ENCODE data around the gene ASMT. TPM values are rescaled to one million over a fixed set of nuclear protein-coding genes. Genes with fewer than 3 reads are reported as not detected.

ASMT gene
- polyA plus RNA-seq, 3 donors, result 0.69 TPM; not detected in 2

GRCh38 chrX:1589356-1590130 lies 25.3 kb upstream of the ASMT start:
- Mint-ChIP-seq H3K9me3 (peaks cover 0 to 4% (median 0%) of the 10 kb centered on the region in 7 donors), H3K27me3 (ENCODE audit: low read depth in 3 of 3) (no peaks in the 10 kb centered on the region), H3K4me3 (no peak overlapping the region), H3K27ac (peak overlapping the region in 3 of 7 donors; percentile 51 to 76 (median 56)), H3K4me1 (peaks cover 20% of the 10 kb centered on the region), H3K36me3 (peaks cover 11 to 13% of the 10 kb centered on the region in 2 donors)
- no peak overlapping the region for H3K27ac ChIP-seq (ENCODE audit: low read depth in 1 of 2, low read length in 2 of 2)
- peaks cover 32% of the 10 kb centered on the region for H3K79me2 ChIP-seq (ENCODE audit: insufficient read depth, low read length)
- H3K9me3 ChIP-seq (replicated peaks in 1 of 2; ENCODE audit: control insufficient read depth in 1 of 2, insufficient read depth in 1 of 2, low read length in 2 of 2), result no peaks in the 10 kb centered on the region
- TF ChIP-seq CTCF (IDR thresholded peaks at IDR 0.05), result no peak
- WGBS (ENCODE audit: insufficient coverage), result 100% methylated on average over 2 of the region's 12 CpGs
- no peak overlapping the region for H3K4me3 ChIP-seq (replicated peaks in 1 of 3; ENCODE audit: low read depth in 2 of 3, low read length in 3 of 3)
- peaks cover 21 to 27% of the 10 kb centered on the region in 2 donors for H3K4me1 ChIP-seq (ENCODE audit: control insufficient read depth in 1 of 2, insufficient read depth in 2 of 2, low read length in 2 of 2)
- peaks cover 27% of the 10 kb centered on the region for H4K20me1 ChIP-seq (ENCODE audit: insufficient read depth, low read length)
- peaks cover 11 to 14% of the 10 kb centered on the region in 2 donors for H3K36me3 ChIP-seq (replicated peaks in 1 of 2; ENCODE audit: control insufficient read depth in 1 of 2, insufficient read depth in 2 of 2, low read length in 2 of 2)
- no peak overlapping the region for H2AFZ ChIP-seq (ENCODE audit: insufficient read depth, low read depth, low read length, poor library complexity, severe bottlenecking)
- no peak overlapping the region for H3K9ac ChIP-seq (ENCODE audit: insufficient read depth, low read length, poor library complexity, severe bottlenecking)
- no peaks in the 10 kb centered on the region for H3K27me3 ChIP-seq (ENCODE audit: control insufficient read depth in 2 of 2, insufficient read depth in 2 of 2, low read length in 2 of 2)
- H3K4me2 ChIP-seq (replicated peaks; ENCODE audit: extremely low read depth, low read length, poor library complexity, severe bottlenecking), result no peak overlapping the region
- intact Hi-C loops (cut with micrococcal nuclease), result loop anchor here (2.0 to 10.0 kb wide), 3 partner anchors 68 to 195 kb away; partner anchors contain the start of gene SLC25A6 (in 1 of the 2)
- no peak for DNase-seq

GRCh38 chrX:1591102-1591862 lies 23.6 kb upstream of the ASMT start, which contains the start of gene AKAP17A:
Gene AKAP17A, plus strand, starts transcription at chrX:1591604. Its CDS starts 1,859 bp downstream, at chrX:1593463.
- intact Hi-C loops (cut with micrococcal nuclease), result loop anchor here (2.0 to 10.0 kb wide), 3 partner anchors 66 to 196 kb away; partner anchors contain the start of gene SLC25A6 (in 1 of the 2)
- TF ChIP-seq CTCF (IDR thresholded peaks at IDR 0.05), result no peak

More at GRCh38 chrX:1591102-1591862, 23.6 kb upstream of the ASMT start, which contains the start of gene AKAP17A:
- WGBS (ENCODE audit: insufficient coverage), result under 1% methylated on average over 61 of the region's 66 CpGs
- peaks cover 44% of the 10 kb centered on the region for H4K20me1 ChIP-seq (ENCODE audit: insufficient read depth, low read length)
- DNase-seq, result peak; percentile 88 to 94 (median 93)
- peak within 1 kb of the TSS; percentile 72 to 89 for H3K27ac ChIP-seq (ENCODE audit: low read depth in 1 of 2, low read length in 2 of 2)
- H3K36me3 Mint-ChIP-seq, result peaks cover 26 to 30% of the 10 kb centered on the region in 2 donors
- peak within 1 kb of the TSS; percentile 92 to 98 (median 94) for H3K27ac Mint-ChIP-seq
- H3K9ac ChIP-seq (ENCODE audit: insufficient read depth, low read length, poor library complexity, severe bottlenecking), result peak within 1 kb of the TSS; percentile 91
- no peaks in the 10 kb centered on the region for H3K9me3 ChIP-seq (replicated peaks in 1 of 2; ENCODE audit: control insufficient read depth in 1 of 2, insufficient read depth in 1 of 2, low read length in 2 of 2)
- H3K4me3 Mint-ChIP-seq, result peak within 1 kb of the TSS; percentile 95 to 97
- H3K9me3 Mint-ChIP-seq, result peaks cover 0 to 2% (median 0%) of the 10 kb centered on the region in 7 donors
- H3K4me3 ChIP-seq (replicated peaks in 1 of 3; ENCODE audit: low read depth in 2 of 3, low read length in 3 of 3), result peak within 1 kb of the TSS; percentile 71 to 97 (median 94)
- H3K4me1 ChIP-seq (ENCODE audit: control insufficient read depth in 1 of 2, insufficient read depth in 2 of 2, low read length in 2 of 2), result peaks cover 21 to 27% of the 10 kb centered on the region in 2 donors
- H3K4me1 Mint-ChIP-seq, result peaks cover 23% of the 10 kb centered on the region
- peaks cover 28 to 31% of the 10 kb centered on the region in 2 donors for H3K36me3 ChIP-seq (replicated peaks in 1 of 2; ENCODE audit: control insufficient read depth in 1 of 2, insufficient read depth in 2 of 2, low read length in 2 of 2)
- H3K27me3 Mint-ChIP-seq (ENCODE audit: low read depth in 3 of 3), result no peaks in the 10 kb centered on the region
- H2AFZ ChIP-seq (ENCODE audit: insufficient read depth, low read depth, low read length, poor library complexity, severe bottlenecking), result peak within 1 kb of the TSS; percentile 63
- H3K27me3 ChIP-seq (ENCODE audit: control insufficient read depth in 2 of 2, insufficient read depth in 2 of 2, low read length in 2 of 2), result no peaks in the 10 kb centered on the region
- peak within 1 kb of the TSS; percentile 99 for H3K4me2 ChIP-seq (replicated peaks; ENCODE audit: extremely low read depth, low read length, poor library complexity, severe bottlenecking)
- H3K79me2 ChIP-seq (ENCODE audit: insufficient read depth, low read length), result peaks cover 49% of the 10 kb centered on the region
